ENCODE results near the gene ESPN. TPM values are rescaled to one million over a fixed set of nuclear protein-coding genes. Genes with fewer than 3 reads are reported as not detected.
"Not testable (repeated sequence)": the region's sequence is repeated elsewhere in the genome, so short reads cannot be mapped to it uniquely, and the experiment has no call there.

ESPN gene
- total RNA-seq, 2 donors from 2014 or later, result 4.1 to 10.5 TPM

GRCh38 chr1:6445062-6445763 lies 20.6 kb downstream of the ESPN start:
- H3K27ac Mint-ChIP-seq, result no peak overlapping the region

GRCh38 chr1:6445929-6446328 lies 21.4 kb downstream of the ESPN start:
- H3K36me3 Mint-ChIP-seq (ENCODE audit: low read depth); H3K9me3 ChIP-seq (ENCODE audit: control insufficient read depth, low read length); H3K27ac ChIP-seq (ENCODE audit: low read depth, low read length); H3K4me1 Mint-ChIP-seq; DNase-seq; H3K9ac ChIP-seq (ENCODE audit: extremely low read depth, low read length, poor library complexity, severe bottlenecking); H3K4me1 ChIP-seq (ENCODE audit: control insufficient read depth, insufficient read depth, low read length); H3K9me3 Mint-ChIP-seq; H3K4me3 ChIP-seq (ENCODE audit: low read length); H3K36me3 ChIP-seq (ENCODE audit: control insufficient read depth, insufficient read depth, low read length); H3K27ac Mint-ChIP-seq: not testable (repeated sequence)
- WGBS, 2 experiments (ENCODE audit: insufficient coverage in 1 of 2, insufficient read length in 1 of 2), result 93 to 100% methylated on average over 1 to 3 of the region's 4 CpGs
- Mint-ChIP-seq H3K4me3 (peak overlapping the region; percentile 59), H3K27me3 (ENCODE audit: insufficient read depth) (peaks cover 50% of the 10 kb centered on the region)
- H3K27me3 ChIP-seq (ENCODE audit: control insufficient read depth, insufficient read depth, low read length, poor library complexity, severe bottlenecking), result peaks cover 66% of the 10 kb centered on the region

More at GRCh38 chr1:6445062-6445763, 20.6 kb downstream of the ESPN start:
- Histone ChIP-seq H3K27ac (ENCODE audit: low read depth, low read length) (no peak overlapping the region), H3K9me3 (ENCODE audit: control insufficient read depth, low read length) (no peaks in the 10 kb centered on the region), H3K4me1 (ENCODE audit: control insufficient read depth, insufficient read depth, low read length) (no peaks in the 10 kb centered on the region), H3K27me3 (ENCODE audit: control insufficient read depth, insufficient read depth, low read length, poor library complexity, severe bottlenecking) (peaks cover 62% of the 10 kb centered on the region), H3K36me3 (ENCODE audit: control insufficient read depth, insufficient read depth, low read length) (no peaks in the 10 kb centered on the region), H3K9ac (ENCODE audit: extremely low read depth, low read length, poor library complexity, severe bottlenecking) (no peak overlapping the region), H3K4me3 (ENCODE audit: low read length) (no peak overlapping the region)
- TF ChIP-seq, protein P1, sequence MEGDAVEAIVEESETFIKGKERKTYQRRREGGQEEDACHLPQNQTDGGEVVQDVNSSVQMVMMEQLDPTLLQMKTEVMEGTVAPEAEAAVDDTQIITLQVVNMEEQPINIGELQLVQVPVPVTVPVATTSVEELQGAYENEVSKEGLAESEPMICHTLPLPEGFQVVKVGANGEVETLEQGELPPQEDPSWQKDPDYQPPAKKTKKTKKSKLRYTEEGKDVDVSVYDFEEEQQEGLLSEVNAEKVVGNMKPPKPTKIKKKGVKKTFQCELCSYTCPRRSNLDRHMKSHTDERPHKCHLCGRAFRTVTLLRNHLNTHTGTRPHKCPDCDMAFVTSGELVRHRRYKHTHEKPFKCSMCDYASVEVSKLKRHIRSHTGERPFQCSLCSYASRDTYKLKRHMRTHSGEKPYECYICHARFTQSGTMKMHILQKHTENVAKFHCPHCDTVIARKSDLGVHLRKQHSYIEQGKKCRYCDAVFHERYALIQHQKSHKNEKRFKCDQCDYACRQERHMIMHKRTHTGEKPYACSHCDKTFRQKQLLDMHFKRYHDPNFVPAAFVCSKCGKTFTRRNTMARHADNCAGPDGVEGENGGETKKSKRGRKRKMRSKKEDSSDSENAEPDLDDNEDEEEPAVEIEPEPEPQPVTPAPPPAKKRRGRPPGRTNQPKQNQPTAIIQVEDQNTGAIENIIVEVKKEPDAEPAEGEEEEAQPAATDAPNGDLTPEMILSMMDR (conservative IDR thresholded peaks at IDR 0.05), result peak; percentile 71
- H3K4me1 Mint-ChIP-seq, result peaks cover 1% of the 10 kb centered on the region
- H3K36me3 Mint-ChIP-seq (ENCODE audit: low read depth), result no peaks in the 10 kb centered on the region
- H3K9me3 Mint-ChIP-seq, result no peaks in the 10 kb centered on the region
- peak; percentile 88 for DNase-seq
- no peak overlapping the region for H3K4me3 Mint-ChIP-seq
- H3K27me3 Mint-ChIP-seq (ENCODE audit: insufficient read depth), result peaks cover 45% of the 10 kb centered on the region
- WGBS, 2 experiments (ENCODE audit: insufficient coverage in 1 of 2, insufficient read length in 1 of 2), result 81 to 84% methylated on average over 5 to 15 of the region's 19 CpGs

DNA sequence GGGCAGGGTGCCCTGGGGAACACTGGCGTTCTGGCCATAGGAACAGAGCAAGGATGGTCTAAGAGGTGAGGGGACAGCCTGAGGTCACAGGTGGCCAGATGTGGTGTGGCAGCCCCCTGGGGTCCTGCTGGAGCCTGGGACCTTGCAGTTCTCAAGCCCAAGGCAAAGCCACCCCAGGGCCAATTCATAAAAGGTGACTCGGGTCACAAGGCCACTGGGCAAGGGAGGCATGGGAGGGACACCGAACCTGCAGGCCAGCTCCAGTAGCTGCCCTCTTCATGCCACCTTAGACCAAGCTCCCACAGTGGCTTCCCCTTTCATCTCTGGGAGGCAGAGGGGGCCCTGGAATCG lies 22.1 kb downstream of the ESPN start:
- Mint-ChIP-seq H3K4me3 (peak overlapping the region; percentile 59), H3K27me3 (ENCODE audit: insufficient read depth) (peaks cover 45% of the 10 kb centered on the region), H3K36me3 (ENCODE audit: low read depth) (no peaks in the 10 kb centered on the region), H3K27ac (no peak overlapping the region), H3K4me1 (peaks cover 1% of the 10 kb centered on the region), H3K9me3 (no peaks in the 10 kb centered on the region)
- TF ChIP-seq, protein P1 (conservative IDR thresholded peaks at IDR 0.05), result no peak
- H3K36me3 ChIP-seq (ENCODE audit: control insufficient read depth, insufficient read depth, low read length), result no peaks in the 10 kb centered on the region
- peaks cover 63% of the 10 kb centered on the region for H3K27me3 ChIP-seq (ENCODE audit: control insufficient read depth, insufficient read depth, low read length, poor library complexity, severe bottlenecking)
- DNase-seq, result no peak
- no peaks in the 10 kb centered on the region for H3K9me3 ChIP-seq (ENCODE audit: control insufficient read depth, low read length)
- no peak overlapping the region for H3K9ac ChIP-seq (ENCODE audit: extremely low read depth, low read length, poor library complexity, severe bottlenecking)
- H3K4me3 ChIP-seq (ENCODE audit: low read length), result no peak overlapping the region
- no peak overlapping the region for H3K27ac ChIP-seq (ENCODE audit: low read depth, low read length)
- WGBS, 2 experiments (ENCODE audit: insufficient coverage in 1 of 2, insufficient read length in 1 of 2), result 70 to 83% methylated on average over 2 to 4 of the region's 4 CpGs
- H3K4me1 ChIP-seq (ENCODE audit: control insufficient read depth, insufficient read depth, low read length), result no peaks in the 10 kb centered on the region
